ENCODE data around the gene TIGD4.

- TF ChIP-seq POLR2A (IDR thresholded peaks at IDR 0.05), result no peak
- TF ChIP-seq, protein P1, sequence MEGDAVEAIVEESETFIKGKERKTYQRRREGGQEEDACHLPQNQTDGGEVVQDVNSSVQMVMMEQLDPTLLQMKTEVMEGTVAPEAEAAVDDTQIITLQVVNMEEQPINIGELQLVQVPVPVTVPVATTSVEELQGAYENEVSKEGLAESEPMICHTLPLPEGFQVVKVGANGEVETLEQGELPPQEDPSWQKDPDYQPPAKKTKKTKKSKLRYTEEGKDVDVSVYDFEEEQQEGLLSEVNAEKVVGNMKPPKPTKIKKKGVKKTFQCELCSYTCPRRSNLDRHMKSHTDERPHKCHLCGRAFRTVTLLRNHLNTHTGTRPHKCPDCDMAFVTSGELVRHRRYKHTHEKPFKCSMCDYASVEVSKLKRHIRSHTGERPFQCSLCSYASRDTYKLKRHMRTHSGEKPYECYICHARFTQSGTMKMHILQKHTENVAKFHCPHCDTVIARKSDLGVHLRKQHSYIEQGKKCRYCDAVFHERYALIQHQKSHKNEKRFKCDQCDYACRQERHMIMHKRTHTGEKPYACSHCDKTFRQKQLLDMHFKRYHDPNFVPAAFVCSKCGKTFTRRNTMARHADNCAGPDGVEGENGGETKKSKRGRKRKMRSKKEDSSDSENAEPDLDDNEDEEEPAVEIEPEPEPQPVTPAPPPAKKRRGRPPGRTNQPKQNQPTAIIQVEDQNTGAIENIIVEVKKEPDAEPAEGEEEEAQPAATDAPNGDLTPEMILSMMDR (IDR thresholded peaks at IDR 0.05), result no peak
Observed at GRCh38 chr4:152734699-152735050, 44.9 kb downstream of the TIGD4 start.
